ENCODE results near the gene GRID1.

Gene GRID1

DNA sequence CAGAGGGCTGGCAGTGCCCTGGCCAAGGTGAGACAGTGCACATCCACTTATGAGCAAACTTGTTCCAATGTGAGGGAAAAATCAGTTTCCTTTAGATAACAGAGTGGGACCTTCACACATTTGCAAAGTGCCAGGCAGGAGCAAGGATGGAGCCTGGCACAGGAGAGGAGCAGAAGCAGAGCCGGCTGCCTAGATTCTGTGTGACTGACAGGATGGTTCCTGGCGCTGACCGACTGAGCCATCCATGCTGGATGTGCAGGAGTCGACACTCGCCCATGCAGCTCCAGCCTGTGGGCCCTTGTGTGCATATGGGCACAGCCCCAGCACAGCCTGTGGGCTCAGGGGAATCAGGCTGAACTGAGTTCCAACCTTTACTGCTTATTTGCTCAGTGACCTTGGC is 346.5 kb downstream of the GRID1 start:
- CTCF ChIA-PET, result interaction anchor here (0.7 kb wide), 1 partner anchor 95 kb away, joined by 3 read pairs; no protein-coding TSS in a partner anchor
- POLR2A ChIA-PET, result no interaction called here
- no peak overlapping the region for H3K4me3 ChIP-seq (ENCODE audit: low read depth, low read length)

More for the DNA sequence above, 346.5 kb downstream of the GRID1 start:
- Histone ChIP-seq H3K36me3 (ENCODE audit: control insufficient read depth in 2 of 2, insufficient read depth in 1 of 2, low read length in 2 of 2) (no peaks in the 10 kb centered on the region), H3K27ac (ENCODE audit: extremely low read depth, low read depth, low read length) (no peak overlapping the region), H3K9me3 (ENCODE audit: control insufficient read depth, insufficient read depth, low read depth, low read length) (no peaks in the 10 kb centered on the region), H3K4me1 (ENCODE audit: control insufficient read depth, insufficient read depth, low read length) (no peaks in the 10 kb centered on the region)
- TF ChIP-seq ZNF830 (tag by site-specific recombination; IDR thresholded peaks at IDR 0.05; ENCODE audit: low read depth), result no peak
- no peak for TF ChIP-seq ZNF843 (tag by site-specific recombination; IDR thresholded peaks at IDR 0.05)
- TF ChIP-seq ZNF426 (tag by site-specific recombination; IDR thresholded peaks at IDR 0.05), result no peak
- TF ChIP-seq, protein P1, sequence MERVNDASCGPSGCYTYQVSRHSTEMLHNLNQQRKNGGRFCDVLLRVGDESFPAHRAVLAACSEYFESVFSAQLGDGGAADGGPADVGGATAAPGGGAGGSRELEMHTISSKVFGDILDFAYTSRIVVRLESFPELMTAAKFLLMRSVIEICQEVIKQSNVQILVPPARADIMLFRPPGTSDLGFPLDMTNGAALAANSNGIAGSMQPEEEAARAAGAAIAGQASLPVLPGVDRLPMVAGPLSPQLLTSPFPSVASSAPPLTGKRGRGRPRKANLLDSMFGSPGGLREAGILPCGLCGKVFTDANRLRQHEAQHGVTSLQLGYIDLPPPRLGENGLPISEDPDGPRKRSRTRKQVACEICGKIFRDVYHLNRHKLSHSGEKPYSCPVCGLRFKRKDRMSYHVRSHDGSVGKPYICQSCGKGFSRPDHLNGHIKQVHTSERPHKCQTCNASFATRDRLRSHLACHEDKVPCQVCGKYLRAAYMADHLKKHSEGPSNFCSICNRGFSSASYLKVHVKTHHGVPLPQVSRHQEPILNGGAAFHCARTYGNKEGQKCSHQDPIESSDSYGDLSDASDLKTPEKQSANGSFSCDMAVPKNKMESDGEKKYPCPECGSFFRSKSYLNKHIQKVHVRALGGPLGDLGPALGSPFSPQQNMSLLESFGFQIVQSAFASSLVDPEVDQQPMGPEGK (tag by site-specific recombination; IDR thresholded peaks at IDR 0.05), result no peak
- no peak for TF ChIP-seq ZNF510 (tag by site-specific recombination; IDR thresholded peaks at IDR 0.05; ENCODE audit: insufficient replicate concordance)
- no peak for TF ChIP-seq GLI2 (tag by site-specific recombination; IDR thresholded peaks at IDR 0.05; ENCODE audit: borderline replicate concordance, low read depth)
- TF ChIP-seq ZNF114 (tag by site-specific recombination; IDR thresholded peaks at IDR 0.05), result no peak
- TF ChIP-seq, protein P2, sequence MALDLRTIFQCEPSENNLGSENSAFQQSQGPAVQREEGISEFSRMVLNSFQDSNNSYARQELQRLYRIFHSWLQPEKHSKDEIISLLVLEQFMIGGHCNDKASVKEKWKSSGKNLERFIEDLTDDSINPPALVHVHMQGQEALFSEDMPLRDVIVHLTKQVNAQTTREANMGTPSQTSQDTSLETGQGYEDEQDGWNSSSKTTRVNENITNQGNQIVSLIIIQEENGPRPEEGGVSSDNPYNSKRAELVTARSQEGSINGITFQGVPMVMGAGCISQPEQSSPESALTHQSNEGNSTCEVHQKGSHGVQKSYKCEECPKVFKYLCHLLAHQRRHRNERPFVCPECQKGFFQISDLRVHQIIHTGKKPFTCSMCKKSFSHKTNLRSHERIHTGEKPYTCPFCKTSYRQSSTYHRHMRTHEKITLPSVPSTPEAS (tag by site-specific recombination; IDR thresholded peaks at IDR 0.05), result no peak
- TF ChIP-seq ZNF112 (tag by site-specific recombination; IDR thresholded peaks at IDR 0.05), result no peak
- TF ChIP-seq MZF1 (tag by site-specific recombination; IDR thresholded peaks at IDR 0.05; ENCODE audit: borderline replicate concordance), result no peak
- no peak for TF ChIP-seq EGR2 (tag by site-specific recombination; IDR thresholded peaks at IDR 0.05; ENCODE audit: low read depth)
- TF ChIP-seq ZNF394 (tag by site-specific recombination; IDR thresholded peaks at IDR 0.05; ENCODE audit: borderline replicate concordance), result no peak
- TF ChIP-seq, protein P3, sequence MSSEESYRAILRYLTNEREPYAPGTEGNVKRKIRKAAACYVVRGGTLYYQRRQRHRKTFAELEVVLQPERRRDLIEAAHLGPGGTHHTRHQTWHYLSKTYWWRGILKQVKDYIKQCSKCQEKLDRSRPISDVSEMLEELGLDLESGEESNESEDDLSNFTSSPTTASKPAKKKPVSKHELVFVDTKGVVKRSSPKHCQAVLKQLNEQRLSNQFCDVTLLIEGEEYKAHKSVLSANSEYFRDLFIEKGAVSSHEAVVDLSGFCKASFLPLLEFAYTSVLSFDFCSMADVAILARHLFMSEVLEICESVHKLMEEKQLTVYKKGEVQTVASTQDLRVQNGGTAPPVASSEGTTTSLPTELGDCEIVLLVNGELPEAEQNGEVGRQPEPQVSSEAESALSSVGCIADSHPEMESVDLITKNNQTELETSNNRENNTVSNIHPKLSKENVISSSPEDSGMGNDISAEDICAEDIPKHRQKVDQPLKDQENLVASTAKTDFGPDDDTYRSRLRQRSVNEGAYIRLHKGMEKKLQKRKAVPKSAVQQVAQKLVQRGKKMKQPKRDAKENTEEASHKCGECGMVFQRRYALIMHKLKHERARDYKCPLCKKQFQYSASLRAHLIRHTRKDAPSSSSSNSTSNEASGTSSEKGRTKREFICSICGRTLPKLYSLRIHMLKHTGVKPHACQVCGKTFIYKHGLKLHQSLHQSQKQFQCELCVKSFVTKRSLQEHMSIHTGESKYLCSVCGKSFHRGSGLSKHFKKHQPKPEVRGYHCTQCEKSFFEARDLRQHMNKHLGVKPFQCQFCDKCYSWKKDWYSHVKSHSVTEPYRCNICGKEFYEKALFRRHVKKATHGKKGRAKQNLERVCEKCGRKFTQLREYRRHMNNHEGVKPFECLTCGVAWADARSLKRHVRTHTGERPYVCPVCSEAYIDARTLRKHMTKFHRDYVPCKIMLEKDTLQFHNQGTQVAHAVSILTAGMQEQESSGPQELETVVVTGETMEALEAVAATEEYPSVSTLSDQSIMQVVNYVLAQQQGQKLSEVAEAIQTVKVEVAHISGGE (tag by site-specific recombination; conservative IDR thresholded peaks at IDR 0.05; ENCODE audit: low read depth), result no peak
- TF ChIP-seq, protein P4, sequence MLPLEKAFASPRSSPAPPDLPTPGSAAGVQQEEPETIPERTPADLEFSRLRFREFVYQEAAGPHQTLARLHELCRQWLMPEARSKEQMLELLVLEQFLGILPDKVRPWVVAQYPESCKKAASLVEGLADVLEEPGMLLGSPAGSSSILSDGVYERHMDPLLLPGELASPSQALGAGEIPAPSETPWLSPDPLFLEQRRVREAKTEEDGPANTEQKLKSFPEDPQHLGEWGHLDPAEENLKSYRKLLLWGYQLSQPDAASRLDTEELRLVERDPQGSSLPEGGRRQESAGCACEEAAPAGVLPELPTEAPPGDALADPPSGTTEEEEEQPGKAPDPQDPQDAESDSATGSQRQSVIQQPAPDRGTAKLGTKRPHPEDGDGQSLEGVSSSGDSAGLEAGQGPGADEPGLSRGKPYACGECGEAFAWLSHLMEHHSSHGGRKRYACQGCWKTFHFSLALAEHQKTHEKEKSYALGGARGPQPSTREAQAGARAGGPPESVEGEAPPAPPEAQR (tag by site-specific recombination; IDR thresholded peaks at IDR 0.05), result no peak
- TF ChIP-seq, protein P5, sequence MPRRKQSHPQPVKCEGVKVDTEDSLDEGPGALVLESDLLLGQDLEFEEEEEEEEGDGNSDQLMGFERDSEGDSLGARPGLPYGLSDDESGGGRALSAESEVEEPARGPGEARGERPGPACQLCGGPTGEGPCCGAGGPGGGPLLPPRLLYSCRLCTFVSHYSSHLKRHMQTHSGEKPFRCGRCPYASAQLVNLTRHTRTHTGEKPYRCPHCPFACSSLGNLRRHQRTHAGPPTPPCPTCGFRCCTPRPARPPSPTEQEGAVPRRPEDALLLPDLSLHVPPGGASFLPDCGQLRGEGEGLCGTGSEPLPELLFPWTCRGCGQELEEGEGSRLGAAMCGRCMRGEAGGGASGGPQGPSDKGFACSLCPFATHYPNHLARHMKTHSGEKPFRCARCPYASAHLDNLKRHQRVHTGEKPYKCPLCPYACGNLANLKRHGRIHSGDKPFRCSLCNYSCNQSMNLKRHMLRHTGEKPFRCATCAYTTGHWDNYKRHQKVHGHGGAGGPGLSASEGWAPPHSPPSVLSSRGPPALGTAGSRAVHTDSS (tag by site-specific recombination; IDR thresholded peaks at IDR 0.05), result no peak
- TF ChIP-seq ZNF585B (tag by site-specific recombination; IDR thresholded peaks at IDR 0.05), result no peak
- no peak for TF ChIP-seq BCL11A (tag by site-specific recombination; IDR thresholded peaks at IDR 0.05; ENCODE audit: low read depth)
- TF ChIP-seq, protein P6, sequence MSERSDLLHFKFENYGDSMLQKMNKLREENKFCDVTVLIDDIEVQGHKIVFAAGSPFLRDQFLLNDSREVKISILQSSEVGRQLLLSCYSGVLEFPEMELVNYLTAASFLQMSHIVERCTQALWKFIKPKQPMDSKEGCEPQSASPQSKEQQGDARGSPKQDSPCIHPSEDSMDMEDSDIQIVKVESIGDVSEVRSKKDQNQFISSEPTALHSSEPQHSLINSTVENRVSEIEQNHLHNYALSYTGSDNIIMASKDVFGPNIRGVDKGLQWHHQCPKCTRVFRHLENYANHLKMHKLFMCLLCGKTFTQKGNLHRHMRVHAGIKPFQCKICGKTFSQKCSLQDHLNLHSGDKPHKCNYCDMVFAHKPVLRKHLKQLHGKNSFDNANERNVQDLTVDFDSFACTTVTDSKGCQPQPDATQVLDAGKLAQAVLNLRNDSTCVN (tag by site-specific recombination; optimal IDR thresholded peaks at IDR 0.05), result no peak
